Omental fat pad (tissue), 4 donors: ENCODE measurements around the gene PACRG. TPM values are rescaled to one million over a fixed set of nuclear protein-coding genes. Genes with fewer than 3 reads are reported as not detected.

Experiments used
- ATAC-seq: fragments of 150-250 bp; one replicate; pipeline ENCODE4 v1.9.1; 2016; ENCODE audit warnings: mild to moderate bottlenecking, moderate library complexity; ENCODE audit not compliant: low FRiP score
- DNase-seq: peaks from one replicate; pipeline ENCODE4 v3.0.0-alpha.2; 2019; ENCODE audit warnings: low spot score
- total RNA-seq, 4 donors: library from RNA; depleted of rRNA; stranded (reverse); fragments of >200 nt; gene quantifications; one replicate each; pipeline ENCODE4 v1.1.0, GENCODE V29; 2016
- TF ChIP-seq, protein P1 (sequence below), 3 donors: fragments of 450-650 bp; IDR thresholded peaks; one replicate each; pipeline ENCODE4 v1.5.1; 2016 to 2017; ENCODE audit warnings: antibody characterized with exemption in 3 of 3, mild to moderate bottlenecking in 3 of 3, moderate library complexity in 2 of 3

Gene PACRG
- total RNA-seq, 4 donors from 2014 or later: 0.48 to 2.5 (median 1.3) TPM; not detected in 1

DNA sequence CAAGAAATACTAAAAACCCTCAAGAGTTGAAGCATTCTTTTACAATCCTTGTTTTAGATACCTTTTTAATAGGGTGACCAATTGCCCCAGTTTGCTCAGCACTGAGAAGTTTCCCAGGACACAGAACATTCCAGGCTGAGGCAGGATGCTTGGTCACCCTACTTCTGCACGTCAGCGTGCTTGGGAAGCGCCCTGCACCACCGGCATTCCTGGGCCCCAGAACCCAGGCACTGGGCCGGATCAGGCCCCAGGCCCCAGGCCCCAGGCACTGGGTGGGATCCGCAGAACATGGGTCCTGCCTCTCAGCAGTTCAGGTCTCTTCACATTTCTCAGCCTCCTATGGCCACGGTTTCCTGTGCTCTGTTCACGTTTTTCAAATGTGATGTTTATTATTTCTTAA, 472.9 kb downstream of the PACRG start:
- ATAC-seq (no peak), DNase-seq (no peak)
- TF ChIP-seq, protein P1, sequence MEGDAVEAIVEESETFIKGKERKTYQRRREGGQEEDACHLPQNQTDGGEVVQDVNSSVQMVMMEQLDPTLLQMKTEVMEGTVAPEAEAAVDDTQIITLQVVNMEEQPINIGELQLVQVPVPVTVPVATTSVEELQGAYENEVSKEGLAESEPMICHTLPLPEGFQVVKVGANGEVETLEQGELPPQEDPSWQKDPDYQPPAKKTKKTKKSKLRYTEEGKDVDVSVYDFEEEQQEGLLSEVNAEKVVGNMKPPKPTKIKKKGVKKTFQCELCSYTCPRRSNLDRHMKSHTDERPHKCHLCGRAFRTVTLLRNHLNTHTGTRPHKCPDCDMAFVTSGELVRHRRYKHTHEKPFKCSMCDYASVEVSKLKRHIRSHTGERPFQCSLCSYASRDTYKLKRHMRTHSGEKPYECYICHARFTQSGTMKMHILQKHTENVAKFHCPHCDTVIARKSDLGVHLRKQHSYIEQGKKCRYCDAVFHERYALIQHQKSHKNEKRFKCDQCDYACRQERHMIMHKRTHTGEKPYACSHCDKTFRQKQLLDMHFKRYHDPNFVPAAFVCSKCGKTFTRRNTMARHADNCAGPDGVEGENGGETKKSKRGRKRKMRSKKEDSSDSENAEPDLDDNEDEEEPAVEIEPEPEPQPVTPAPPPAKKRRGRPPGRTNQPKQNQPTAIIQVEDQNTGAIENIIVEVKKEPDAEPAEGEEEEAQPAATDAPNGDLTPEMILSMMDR (IDR thresholded peaks at IDR 0.05): no peak

DNA sequence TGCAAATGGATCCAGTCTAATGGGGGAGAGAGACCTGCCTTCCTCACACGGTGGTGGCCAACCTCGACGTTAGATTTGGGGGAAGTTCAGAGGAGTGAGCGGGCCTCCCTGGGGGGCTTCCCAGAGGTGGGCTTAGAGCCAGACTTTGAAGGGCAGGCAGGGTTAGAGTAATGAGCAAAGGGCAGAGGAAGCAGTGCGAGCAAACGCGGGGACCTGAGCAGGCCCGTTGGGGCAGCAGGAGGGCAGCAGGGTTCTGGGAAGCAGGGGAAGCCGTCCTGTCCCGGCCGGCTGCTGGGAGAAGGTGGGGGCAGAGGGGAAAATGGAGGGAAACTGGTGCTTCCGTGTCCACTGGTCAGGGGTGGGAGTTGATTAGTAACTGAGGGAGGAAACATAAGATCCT, 474.1 kb downstream of the PACRG start:
- DNase-seq (no peak), ATAC-seq (no peak)
- TF ChIP-seq, protein P1 (IDR thresholded peaks at IDR 0.05): no peak

- no peak for ATAC-seq
- no peak for DNase-seq
- TF ChIP-seq, protein P1 (IDR thresholded peaks at IDR 0.05): no peak
These were observed 478.4 kb downstream of the PACRG start for GRCh38 chr6:163206196-163206595.

GRCh38 chr6:163207431-163208383, 479.9 kb downstream of the PACRG start:
- DNase-seq (no peak), ATAC-seq (no peak)
- TF ChIP-seq, protein P1 (IDR thresholded peaks at IDR 0.05): no peak

- TF ChIP-seq, protein P1 (IDR thresholded peaks at IDR 0.05): no peak
- ATAC-seq: no peak
These were observed 481.2 kb downstream of the PACRG start for GRCh38 chr6:163209005-163209404.

DNA sequence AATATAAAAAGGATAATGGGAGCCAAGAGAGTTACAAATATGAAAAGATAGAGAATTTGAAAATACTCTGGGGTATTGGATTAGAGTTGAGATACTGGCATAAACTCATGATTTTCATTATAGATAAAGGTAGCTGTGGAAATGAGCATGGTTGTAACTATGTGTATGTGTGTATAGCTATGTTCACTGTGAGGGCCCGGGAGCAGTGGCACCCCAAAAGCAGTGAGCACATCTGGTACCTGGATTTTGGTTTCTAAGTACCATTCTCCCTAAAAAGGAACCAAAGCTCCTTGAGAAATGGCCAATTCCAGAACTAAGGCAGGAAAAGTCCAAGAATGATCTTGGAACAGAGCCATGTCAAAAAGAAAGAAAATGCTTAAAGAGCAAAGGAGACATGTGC, 484.3 kb downstream of the PACRG start:
- TF ChIP-seq, protein P1 (IDR thresholded peaks at IDR 0.05): no peak
- ATAC-seq (no peak), DNase-seq (no peak)

More at GRCh38 chr6:163209005-163209404, 481.2 kb downstream of the PACRG start:
- no peak for DNase-seq

- ATAC-seq: no peak
- no peak for DNase-seq
- TF ChIP-seq, protein P1 (IDR thresholded peaks at IDR 0.05): no peak
These were observed 486.5 kb downstream of the PACRG start for GRCh38 chr6:163214259-163214658.
